ENCODE measurements around the gene SLC29A3. TPM values are rescaled to one million over a fixed set of nuclear protein-coding genes. Genes with fewer than 3 reads are reported as not detected.
"Not testable (repeated sequence)": the region's sequence is repeated elsewhere in the genome, so short reads cannot be mapped to it uniquely, and the experiment has no call there.

The SLC29A3 gene
- total RNA-seq, 2 experiments from 2014 or later: 3.4 to 5.1 TPM

DNA sequence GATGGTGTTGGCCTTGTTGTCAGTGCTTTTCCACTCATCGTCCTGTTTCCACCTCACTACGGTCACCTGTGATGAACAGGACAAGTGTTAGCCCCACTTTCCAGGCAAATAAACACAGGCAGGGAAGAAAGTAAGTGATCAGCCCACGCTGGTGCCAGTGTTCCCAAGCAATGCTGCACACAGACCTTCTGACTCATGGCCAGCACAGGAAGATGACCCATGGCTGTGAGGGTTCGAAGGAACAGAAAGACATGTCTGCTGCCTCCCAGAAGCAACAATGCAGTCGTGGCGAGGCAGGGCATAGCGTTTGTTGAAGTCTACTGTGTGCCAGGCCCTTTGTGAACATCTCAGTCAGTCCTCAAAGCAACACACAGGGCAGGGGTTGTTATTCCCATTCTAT is 35.7 kb downstream of the SLC29A3 start:
- Mint-ChIP-seq H3K4me3 (no peak overlapping the region), H3K9me3 (ENCODE audit: low read depth) (no peaks in the 10 kb centered on the region), H3K36me3 (no peaks in the 10 kb centered on the region), H3K27me3 (no peaks in the 10 kb centered on the region), H3K27ac (no peak overlapping the region), H3K4me1 (no peaks in the 10 kb centered on the region)
- CTCF ChIA-PET: interaction anchor here (1.9 kb wide), 1 partner anchor 30 kb away, joined by 6 read pairs; no protein-coding TSS in a partner anchor
- ATAC-seq (no peak), DNase-seq (no peak)

DNA sequence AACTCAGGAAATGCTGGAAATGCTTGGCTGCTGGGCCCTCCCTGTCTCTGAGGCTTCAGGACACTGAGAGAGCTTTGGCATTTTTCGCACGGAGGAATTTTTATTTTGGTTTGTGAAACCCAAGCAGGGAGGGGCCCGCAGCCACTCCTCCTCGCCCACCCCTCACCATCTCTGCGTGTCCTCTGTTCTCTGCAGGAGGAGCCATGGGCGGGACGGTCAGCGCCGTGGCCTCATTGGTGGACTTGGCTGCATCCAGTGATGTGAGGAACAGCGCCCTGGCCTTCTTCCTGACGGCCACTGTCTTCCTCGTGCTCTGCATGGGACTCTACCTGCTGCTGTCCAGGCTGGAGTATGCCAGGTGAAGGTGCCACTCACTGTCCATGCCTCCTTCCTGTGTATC is 36.8 kb downstream of the SLC29A3 start:
- no peaks in the 10 kb centered on the region for H3K36me3 Mint-ChIP-seq
- no peak for DNase-seq
- no peak overlapping the region for H3K27ac Mint-ChIP-seq

DNA sequence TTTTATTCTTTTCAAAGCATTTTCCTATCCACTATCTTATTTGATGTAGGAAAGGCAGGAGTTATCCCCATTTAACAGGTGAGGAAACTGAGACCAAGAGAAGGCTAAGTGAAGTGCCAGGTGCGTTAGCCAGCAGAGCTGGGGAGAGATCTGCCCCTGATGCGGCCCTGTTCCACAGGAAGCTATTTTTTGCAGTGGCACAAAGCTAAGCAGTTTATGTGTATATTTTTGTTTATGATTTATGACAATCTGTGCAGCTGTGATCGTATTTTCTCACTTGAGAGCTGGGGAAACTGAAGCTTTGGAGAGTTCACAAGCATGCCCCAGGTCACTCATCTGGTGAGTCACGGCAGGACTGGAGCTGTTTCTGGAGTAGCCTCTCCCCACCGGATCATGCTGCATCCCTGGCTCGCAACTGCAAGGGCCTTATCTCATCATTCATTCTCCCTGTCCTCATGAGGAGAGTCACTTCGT is 38.8 kb downstream of the SLC29A3 start:
- H3K4me1 Mint-ChIP-seq: no peaks in the 10 kb centered on the region
- no peak overlapping the region for H3K4me3 Mint-ChIP-seq
- DNase-seq (no peak), ATAC-seq (no peak)
- no peaks in the 10 kb centered on the region for H3K27me3 Mint-ChIP-seq
- CTCF ChIA-PET: no interaction called here
- no peak overlapping the region for H3K27ac Mint-ChIP-seq
- H3K36me3 Mint-ChIP-seq: no peaks in the 10 kb centered on the region
- H3K9me3 Mint-ChIP-seq (ENCODE audit: low read depth): no peaks in the 10 kb centered on the region

More for the DNA sequence above, 36.8 kb downstream of the SLC29A3 start:
- ATAC-seq: no peak
- CTCF ChIA-PET: interaction anchor here (1.9 kb wide), 1 partner anchor 29 kb away, joined by 6 read pairs; no protein-coding TSS in a partner anchor
- no peak overlapping the region for H3K4me3 Mint-ChIP-seq
- H3K9me3 Mint-ChIP-seq (ENCODE audit: low read depth): no peaks in the 10 kb centered on the region
- H3K27me3 Mint-ChIP-seq: no peaks in the 10 kb centered on the region
- H3K4me1 Mint-ChIP-seq: no peaks in the 10 kb centered on the region

DNA sequence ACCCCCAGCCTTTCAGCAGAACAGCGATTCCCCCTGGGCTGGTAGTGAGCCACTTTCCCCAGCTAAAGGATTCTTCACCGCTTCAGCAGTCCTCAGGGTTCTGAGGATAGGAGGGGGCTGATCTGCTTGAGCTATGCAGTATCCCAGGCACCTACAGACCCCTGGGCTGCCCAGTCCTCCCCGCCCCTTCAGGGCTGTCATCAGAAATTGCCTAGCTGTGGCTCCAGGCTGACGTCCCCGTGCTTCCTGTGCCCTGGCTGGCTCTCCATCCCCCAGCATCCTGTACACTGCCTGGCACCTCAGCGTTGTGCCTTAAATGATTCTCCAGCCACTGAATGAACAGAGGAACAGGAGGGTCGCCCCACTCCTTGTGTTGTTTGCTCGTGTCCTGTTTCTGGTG is 39.2 kb downstream of the SLC29A3 start:
- no peak overlapping the region for H3K27ac Mint-ChIP-seq
- no peak for DNase-seq
- no peak overlapping the region for H3K4me3 Mint-ChIP-seq
- CTCF ChIA-PET: interaction anchor here (1.4 kb wide), 1 partner anchor 26 kb away, joined by 5 read pairs; no protein-coding TSS in a partner anchor
- H3K36me3 Mint-ChIP-seq: no peaks in the 10 kb centered on the region
- H3K27me3 Mint-ChIP-seq: no peaks in the 10 kb centered on the region
- no peaks in the 10 kb centered on the region for H3K9me3 Mint-ChIP-seq (ENCODE audit: low read depth)
- no peak for ATAC-seq
- H3K4me1 Mint-ChIP-seq: no peaks in the 10 kb centered on the region

DNA sequence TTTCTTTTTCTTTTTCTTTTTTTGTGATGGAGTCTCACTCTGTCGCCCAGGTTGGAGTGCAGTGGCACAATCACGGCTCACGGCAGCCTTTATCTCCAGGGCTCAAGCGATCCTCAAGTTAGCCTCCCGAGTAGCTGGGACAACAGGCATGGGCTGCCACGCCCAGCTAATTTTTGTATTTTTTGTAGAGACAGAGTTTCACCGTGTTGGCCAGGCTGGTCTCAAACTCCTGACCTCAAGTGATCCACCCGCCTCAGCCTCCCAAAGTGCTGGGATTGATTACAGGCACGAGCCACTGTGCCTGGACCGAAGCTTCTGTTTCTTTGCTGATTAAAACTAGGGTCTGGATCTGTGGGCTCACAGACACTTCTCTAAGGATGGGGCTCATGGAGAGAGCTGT is 39.8 kb downstream of the SLC29A3 start:
- not testable (repeated sequence) for ATAC-seq; H3K27ac Mint-ChIP-seq; H3K4me3 Mint-ChIP-seq; H3K4me1 Mint-ChIP-seq; H3K36me3 Mint-ChIP-seq; H3K9me3 Mint-ChIP-seq (ENCODE audit: low read depth); DNase-seq; H3K27me3 Mint-ChIP-seq
- CTCF ChIA-PET: interaction anchor here (0.8 to 1.4 kb wide), 2 partner anchors 25 to 40 kb away, joined by 3 to 5 read pairs; no protein-coding TSS in a partner anchor

DNA sequence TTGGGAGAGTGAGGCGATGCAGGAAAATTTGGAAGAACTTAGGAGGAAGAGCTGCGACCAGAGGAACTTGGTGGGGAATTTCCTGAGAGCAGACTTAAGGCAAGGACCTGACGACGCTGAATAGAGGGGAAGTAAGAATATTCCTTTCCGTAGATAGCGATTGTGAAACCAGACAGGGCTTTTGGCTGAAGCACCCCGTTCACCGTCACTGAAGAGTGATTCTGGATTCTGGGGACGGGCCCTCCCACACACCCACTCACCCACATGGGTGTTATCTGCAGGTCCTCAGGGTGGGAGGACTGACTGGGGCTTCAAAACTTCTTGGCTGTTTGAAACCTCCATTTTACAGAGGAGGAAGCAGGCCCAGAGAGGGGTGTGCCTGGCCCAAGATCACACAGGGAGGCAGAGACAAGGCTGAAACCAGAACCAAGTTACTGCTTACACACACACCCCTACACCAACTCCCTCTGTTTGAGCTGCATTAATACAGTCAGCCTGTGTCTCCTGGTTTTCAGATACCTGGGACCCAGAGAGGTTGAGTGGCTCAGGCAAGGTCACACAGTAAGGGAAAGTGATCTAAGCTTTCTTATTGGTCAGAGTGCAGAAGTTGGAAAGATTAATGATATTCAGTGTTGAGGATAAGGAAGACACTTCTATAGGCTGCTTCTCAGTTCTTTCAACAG is 40.4 kb downstream of the SLC29A3 start:
- H3K9me3 Mint-ChIP-seq (ENCODE audit: low read depth): no peaks in the 10 kb centered on the region
- H3K27me3 Mint-ChIP-seq: no peaks in the 10 kb centered on the region
- no peak overlapping the region for H3K4me3 Mint-ChIP-seq
- no peak overlapping the region for H3K27ac Mint-ChIP-seq
- DNase-seq: no peak
- H3K36me3 Mint-ChIP-seq: no peaks in the 10 kb centered on the region
- H3K4me1 Mint-ChIP-seq: peaks cover 4% of the 10 kb centered on the region
- ATAC-seq: no peak
- CTCF ChIA-PET: interaction anchor here (0.8 to 1.4 kb wide), 2 partner anchors 25 to 41 kb away, joined by 3 to 5 read pairs; no protein-coding TSS in a partner anchor

DNA sequence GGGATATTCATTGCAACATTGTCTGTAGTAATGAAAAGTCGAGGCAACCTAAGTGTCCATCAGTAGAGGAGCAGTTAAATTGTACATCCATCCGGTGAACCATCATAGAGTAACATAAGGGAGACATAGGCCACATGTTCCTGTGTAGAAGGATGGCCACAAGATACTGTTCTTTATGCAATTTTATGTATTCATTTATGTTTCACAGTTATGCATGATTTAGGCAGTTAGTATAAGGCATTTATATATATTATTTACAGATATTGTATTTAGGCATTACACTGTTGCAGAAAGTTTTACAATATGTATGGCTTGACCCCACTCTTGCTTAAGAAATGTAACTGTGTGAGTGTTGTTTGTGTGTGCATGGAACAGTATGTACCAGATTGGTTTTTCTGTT is 41.7 kb downstream of the SLC29A3 start:
- Mint-ChIP-seq H3K9me3 (ENCODE audit: low read depth) (no peaks in the 10 kb centered on the region), H3K27me3 (no peaks in the 10 kb centered on the region), H3K36me3 (no peaks in the 10 kb centered on the region), H3K4me3 (no peak overlapping the region), H3K27ac (no peak overlapping the region), H3K4me1 (peaks cover 13% of the 10 kb centered on the region)
- no peak for ATAC-seq
- CTCF ChIA-PET: interaction anchor here (1.2 kb wide), 1 partner anchor 23 kb away, joined by 4 read pairs; no protein-coding TSS in a partner anchor
- no peak for DNase-seq

DNA sequence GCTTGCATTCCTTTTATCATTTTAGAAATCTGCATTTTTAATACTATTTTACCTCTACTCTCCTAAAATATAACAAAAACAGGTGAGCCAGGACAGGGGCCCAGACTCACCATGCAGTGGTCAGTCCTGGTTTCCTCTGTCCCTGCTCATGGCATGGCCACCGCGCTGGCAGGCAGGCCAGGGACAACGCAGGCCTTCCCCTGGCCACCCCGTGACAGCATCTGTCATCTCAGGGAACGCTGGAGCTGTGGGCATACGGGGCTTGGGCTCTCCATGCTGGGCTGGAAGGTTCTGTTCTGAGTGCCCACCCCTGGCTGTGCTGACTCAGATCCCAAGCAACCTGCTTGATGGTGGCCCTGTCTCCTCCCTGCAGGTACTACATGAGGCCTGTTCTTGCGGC is 42.5 kb downstream of the SLC29A3 start:
- no peak overlapping the region for H3K27ac Mint-ChIP-seq
- DNase-seq: no peak
- no peaks in the 10 kb centered on the region for H3K9me3 Mint-ChIP-seq (ENCODE audit: low read depth)
- peaks cover 13% of the 10 kb centered on the region for H3K4me1 Mint-ChIP-seq
- H3K27me3 Mint-ChIP-seq: no peaks in the 10 kb centered on the region
- H3K4me3 Mint-ChIP-seq: no peak overlapping the region
- CTCF ChIA-PET: interaction anchor here (1.2 kb wide), 1 partner anchor 22 kb away, joined by 4 read pairs; no protein-coding TSS in a partner anchor
- no peak for ATAC-seq
- no peaks in the 10 kb centered on the region for H3K36me3 Mint-ChIP-seq

DNA sequence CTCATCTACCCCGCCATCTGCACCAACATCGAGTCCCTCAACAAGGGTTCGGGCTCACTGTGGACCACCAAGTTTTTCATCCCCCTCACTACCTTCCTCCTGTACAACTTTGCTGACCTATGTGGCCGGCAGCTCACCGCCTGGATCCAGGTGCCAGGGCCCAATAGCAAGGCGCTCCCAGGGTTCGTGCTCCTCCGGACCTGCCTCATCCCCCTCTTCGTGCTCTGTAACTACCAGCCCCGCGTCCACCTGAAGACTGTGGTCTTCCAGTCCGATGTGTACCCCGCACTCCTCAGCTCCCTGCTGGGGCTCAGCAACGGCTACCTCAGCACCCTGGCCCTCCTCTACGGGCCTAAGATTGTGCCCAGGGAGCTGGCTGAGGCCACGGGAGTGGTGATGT is 43.1 kb downstream of the SLC29A3 start:
- no peak for DNase-seq
- CTCF ChIA-PET: no interaction called here
- peaks cover 16% of the 10 kb centered on the region for H3K4me1 Mint-ChIP-seq
- ATAC-seq: no peak
- H3K36me3 Mint-ChIP-seq: no peaks in the 10 kb centered on the region
- no peak overlapping the region for H3K4me3 Mint-ChIP-seq
- H3K27me3 Mint-ChIP-seq: no peaks in the 10 kb centered on the region
- H3K27ac Mint-ChIP-seq: no peak overlapping the region
- H3K9me3 Mint-ChIP-seq (ENCODE audit: low read depth): no peaks in the 10 kb centered on the region

DNA sequence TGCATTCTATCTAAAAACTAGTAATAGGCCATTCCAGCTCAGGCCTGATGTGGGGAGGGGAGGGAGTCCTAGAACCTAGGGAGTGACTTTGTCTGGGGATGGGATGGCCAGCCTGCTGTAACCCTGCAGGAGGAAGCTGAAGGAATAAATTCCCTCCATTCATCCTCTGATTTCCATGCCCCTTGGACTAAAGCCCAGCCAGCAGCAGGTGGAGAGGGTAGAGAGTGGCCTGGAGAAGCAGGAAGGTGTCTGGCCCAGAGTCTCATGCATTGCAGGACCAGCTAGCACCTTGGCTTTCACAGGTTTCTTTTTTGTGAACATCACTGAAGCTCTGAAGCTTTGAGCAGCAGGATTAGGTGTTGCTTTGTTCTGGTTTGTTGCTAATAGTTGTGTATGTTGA is 44.9 kb downstream of the SLC29A3 start:
- H3K4me1 Mint-ChIP-seq: peaks cover 18% of the 10 kb centered on the region
- no peaks in the 10 kb centered on the region for H3K9me3 Mint-ChIP-seq (ENCODE audit: low read depth)
- H3K27ac Mint-ChIP-seq: no peak overlapping the region
- no peak overlapping the region for H3K4me3 Mint-ChIP-seq
- CTCF ChIA-PET: interaction anchor here (0.8 to 1.1 kb wide), 2 partner anchors 12 to 20 kb away, joined by 3 to 4 read pairs; no protein-coding TSS in a partner anchor
- no peaks in the 10 kb centered on the region for H3K27me3 Mint-ChIP-seq
- no peak for DNase-seq
- no peak for ATAC-seq
- no peaks in the 10 kb centered on the region for H3K36me3 Mint-ChIP-seq

DNA sequence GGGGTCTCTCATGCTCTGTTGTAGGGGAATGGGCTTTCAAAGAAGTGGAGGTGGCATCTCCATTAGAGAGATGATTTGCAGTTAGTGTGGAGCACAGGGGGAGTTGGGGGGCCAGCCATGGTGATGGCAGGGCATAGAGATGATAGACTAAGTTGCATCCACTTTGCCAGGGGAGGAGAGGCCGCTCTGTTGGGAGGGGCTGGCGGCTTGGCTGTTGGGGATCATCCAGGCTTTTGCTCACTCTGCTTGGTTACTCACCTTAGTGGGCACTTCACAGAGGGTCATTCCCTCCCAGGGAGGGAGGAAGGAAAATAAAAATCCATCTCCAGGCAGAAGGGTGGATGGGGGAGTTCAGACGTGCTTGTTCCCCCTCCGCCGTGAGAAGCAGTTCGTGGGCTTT is 46.3 kb downstream of the SLC29A3 start:
- Mint-ChIP-seq H3K9me3 (ENCODE audit: low read depth) (no peaks in the 10 kb centered on the region), H3K4me3 (no peak overlapping the region), H3K36me3 (no peaks in the 10 kb centered on the region), H3K27me3 (no peaks in the 10 kb centered on the region), H3K4me1 (peaks cover 18% of the 10 kb centered on the region), H3K27ac (no peak overlapping the region)
- ATAC-seq (no peak), DNase-seq (no peak)
- CTCF ChIA-PET: interaction anchor here (1.5 to 2.2 kb wide), 2 partner anchors 11 to 19 kb away, joined by 5 to 10 read pairs; no protein-coding TSS in a partner anchor

DNA sequence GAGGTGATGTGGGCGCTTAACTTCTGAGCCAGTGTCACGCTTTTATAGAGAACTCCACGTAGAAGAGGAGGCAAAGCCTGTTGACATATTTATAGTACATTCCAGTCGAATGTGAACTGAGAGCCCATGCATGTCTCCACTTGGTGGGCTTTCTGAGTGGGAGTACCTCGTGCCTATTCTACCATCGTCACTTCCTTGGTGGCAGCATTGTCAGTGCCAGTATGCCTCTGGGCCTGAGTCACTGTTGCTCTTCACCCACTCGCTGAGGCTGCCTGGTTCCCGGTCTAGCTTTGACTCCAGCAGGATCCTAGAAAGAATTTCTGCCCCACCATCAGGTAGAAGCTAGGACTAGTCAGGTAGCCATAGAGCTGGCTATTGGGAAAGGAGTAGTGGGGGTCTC is 47.6 kb downstream of the SLC29A3 start:
- no peak for DNase-seq
- H3K27ac Mint-ChIP-seq: no peak overlapping the region
- peaks cover 2% of the 10 kb centered on the region for H3K27me3 Mint-ChIP-seq
- peaks cover 19% of the 10 kb centered on the region for H3K4me1 Mint-ChIP-seq
- no peak overlapping the region for H3K4me3 Mint-ChIP-seq
- H3K9me3 Mint-ChIP-seq (ENCODE audit: low read depth): no peaks in the 10 kb centered on the region
- no peak for ATAC-seq
- H3K36me3 Mint-ChIP-seq: no peaks in the 10 kb centered on the region
- CTCF ChIA-PET: interaction anchor here (2.2 kb wide), 1 partner anchor 10 kb away, joined by 5 read pairs; no protein-coding TSS in a partner anchor

DNA sequence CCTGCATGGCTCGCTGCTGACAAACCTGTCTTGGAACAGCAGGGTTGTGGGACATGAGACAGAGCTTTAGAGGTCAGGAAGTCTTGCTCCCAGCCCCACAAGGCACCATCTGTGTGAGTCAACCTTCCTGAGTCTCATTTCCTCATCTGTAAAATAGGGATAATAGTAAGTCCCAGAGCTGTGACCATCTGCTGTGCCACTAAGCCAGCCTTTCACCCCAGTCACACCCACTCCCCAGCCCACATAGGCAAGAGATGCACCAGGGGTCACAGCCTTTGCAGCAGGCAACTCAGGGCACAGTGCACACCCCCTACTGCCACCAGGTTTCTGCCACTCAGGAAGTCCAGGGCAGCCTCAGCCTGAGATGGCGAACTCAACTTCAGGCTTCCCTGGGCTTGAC is 48.2 kb downstream of the SLC29A3 start:
- Mint-ChIP-seq H3K4me1 (peaks cover 22% of the 10 kb centered on the region), H3K36me3 (no peaks in the 10 kb centered on the region), H3K27ac (no peak overlapping the region), H3K4me3 (no peak overlapping the region), H3K9me3 (ENCODE audit: low read depth) (no peaks in the 10 kb centered on the region), H3K27me3 (peaks cover 2% of the 10 kb centered on the region)
- no peak for ATAC-seq
- DNase-seq: no peak
- CTCF ChIA-PET: interaction anchor here (1.7 kb wide), 1 partner anchor 9 kb away, joined by 4 read pairs; no protein-coding TSS in a partner anchor

DNA sequence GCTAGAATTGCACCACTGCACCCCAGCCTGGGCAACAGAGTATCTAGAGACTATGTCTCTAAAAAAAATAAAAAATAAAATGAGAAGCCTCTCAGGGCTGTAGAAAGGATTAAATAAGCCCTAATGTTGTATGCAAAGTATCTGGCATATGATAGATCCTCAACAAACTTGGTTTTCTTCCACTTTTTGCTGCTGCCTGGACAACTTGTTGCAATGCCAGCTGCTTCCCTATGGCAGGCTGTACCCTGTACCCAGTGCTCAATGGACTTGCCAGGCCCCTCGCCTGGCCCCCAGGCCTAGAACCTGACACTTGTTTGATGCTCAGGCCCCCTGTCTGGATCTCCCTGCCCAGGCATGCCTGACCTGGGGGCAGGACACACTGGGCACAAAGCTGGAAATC is 49.1 kb downstream of the SLC29A3 start:
- H3K4me1 Mint-ChIP-seq: peaks cover 22% of the 10 kb centered on the region
- no peaks in the 10 kb centered on the region for H3K36me3 Mint-ChIP-seq
- H3K4me3 Mint-ChIP-seq: no peak overlapping the region
- no peak overlapping the region for H3K27ac Mint-ChIP-seq
- CTCF ChIA-PET: interaction anchor here (1.7 kb wide), 1 partner anchor 8 kb away, joined by 4 read pairs; no protein-coding TSS in a partner anchor
- DNase-seq (no peak), ATAC-seq (no peak)
- H3K9me3 Mint-ChIP-seq (ENCODE audit: low read depth): no peaks in the 10 kb centered on the region
- H3K27me3 Mint-ChIP-seq: peaks cover 2% of the 10 kb centered on the region

Measured in activated CD8-positive, alpha-beta memory T cell treated with anti-CD3 and anti-CD28 coated beads, Interleukin-2, amount 10 ng/mL, durations not matched to agents 7 days and 5 days (primary cell).